SK-N-SH (cell line): Measurements from ENCODE around the gene SH3BP5L. TPM values are rescaled to one million over a fixed set of nuclear protein-coding genes. Genes with fewer than 3 reads are reported as not detected.

Source experiments
- CTCF ChIA-PET: fragments of 300-600, 350-600 bp; formaldehyde crosslinking; extraction: SDS; loops from one replicate; lab custom pipeline; 2021; lab: Yijun Ruan, JAX
- POLR2A ChIA-PET: fragments of 350-600 bp; sonication (Branson Sonifier 250); formaldehyde crosslinking; extraction: SDS; loops from one replicate; lab custom pipeline; 2020; ENCODE audit warnings: antibody characterized with exemption, inconsistent platforms; lab: Yijun Ruan, JAX
- DNase-seq: peaks from one replicate; pipeline ENCODE4 v3.0.0; 2012
- H2AFZ ChIP-seq: fragments of 200-600 bp; sonication (generic); 2 replicates; pipeline ENCODE4 v1.8.1; 2016; ENCODE audit warnings: antibody characterized with exemption, mild to moderate bottlenecking, low read depth
- H3F3A ChIP-seq: fragments of 200-600 bp; sonication (generic); replicated peaks from 2 replicates; pipeline ENCODE3; 2016; ENCODE audit warnings: antibody characterized with exemption, mild to moderate bottlenecking; ENCODE audit not compliant: insufficient read depth
- H3K27ac ChIP-seq, 2 experiments: fragments of 200-500 bp in 1 of 2; fragments of 200-600 bp in 1 of 2; sonication (Bioruptor generic) in 1 of 2; sonication (generic), shearing (Covaris generic) in 1 of 2; 2 replicates each; pipeline versions ENCODE4 v1.5.1 to v1.6.1; 2014 to 2016; ENCODE audit warnings: low read depth in 2 of 2, inconsistent platforms in 1 of 2, low read length in 1 of 2, mild to moderate bottlenecking in 1 of 2, mixed read lengths in 1 of 2
- H3K27me3 ChIP-seq: fragments of 200-600 bp; sonication (generic), shearing (Covaris generic); 2 replicates; pipeline ENCODE4 v1.6.1; 2016; ENCODE audit warnings: mixed run types; ENCODE audit not compliant: insufficient read depth
- H3K36me3 ChIP-seq, 2 experiments: fragments of 200-500 bp in 1 of 2; fragments of 200-600 bp in 1 of 2; sonication (Bioruptor generic) in 1 of 2; sonication (generic) in 1 of 2; replicated peaks in 1 of 2; 2 replicates each; pipeline versions ENCODE3 to v1.5.1; 2014 to 2016; ENCODE audit warnings: low read length in 1 of 2, mild to moderate bottlenecking in 1 of 2; ENCODE audit not compliant: insufficient read depth in 2 of 2, control insufficient read depth in 1 of 2
- H3K4me1 ChIP-seq, 2 experiments: fragments of 200-500 bp in 1 of 2; fragments of 200-600 bp in 1 of 2; sonication (Bioruptor generic) in 1 of 2; sonication (generic), shearing (Covaris generic) in 1 of 2; 2 replicates each; pipeline versions ENCODE4 v1.5.1 to v1.6.1; 2014 to 2016; ENCODE audit warnings: low read depth in 1 of 2, low read length in 1 of 2, mixed run types in 1 of 2; ENCODE audit not compliant: insufficient read depth in 2 of 2, control insufficient read depth in 1 of 2
- H3K4me2 ChIP-seq: fragments of 200-600 bp; sonication (generic), shearing (Covaris generic); 2 replicates; pipeline ENCODE4 v1.6.1; 2017; ENCODE audit warnings: mixed run types
- H3K4me3 ChIP-seq, 2 experiments: fragments of 200-500 bp in 1 of 2; fragments of 200-600 bp in 1 of 2; sonication (Bioruptor generic) in 1 of 2; sonication (generic), shearing (Covaris generic) in 1 of 2; 2 replicates each; pipeline versions ENCODE4 v1.5.1 to v1.8.1; 2014 to 2016; ENCODE audit warnings: low read depth in 2 of 2, inconsistent platforms in 1 of 2, low read length in 1 of 2, mild to moderate bottlenecking in 1 of 2, mixed read lengths in 1 of 2, moderate library complexity in 1 of 2
- H3K79me2 ChIP-seq: fragments of 200-600 bp; sonication (generic); 2 replicates; pipeline ENCODE4 v1.8.1; 2017; ENCODE audit warnings: mild to moderate bottlenecking; ENCODE audit not compliant: insufficient read depth
- H3K9ac ChIP-seq: fragments of 200-600 bp; sonication (generic); 2 replicates; pipeline ENCODE4 v1.6.1; 2017; ENCODE audit warnings: mixed run types
- H3K9me2 ChIP-seq: fragments of 200-600 bp; sonication (generic); 2 replicates; pipeline ENCODE4 v1.6.1; 2017; ENCODE audit warnings: mixed run types
- H3K9me3 ChIP-seq: fragments of 200-600 bp; sonication (generic); 2 replicates; pipeline ENCODE4 v1.6.1; 2017; ENCODE audit warnings: mixed run types, mild to moderate bottlenecking, moderate library complexity
- H4K20me1 ChIP-seq: fragments of 200-600 bp; sonication (generic); 2 replicates; pipeline ENCODE4 v1.6.1; 2017; ENCODE audit warnings: mild to moderate bottlenecking, mixed run types; ENCODE audit not compliant: insufficient read depth
- EP300 ChIP-seq, 2 experiments: IDR thresholded peaks; 2 replicates each; pipeline versions ENCODE4 v1.4.0 to v1.6.1; 2012; ENCODE audit warnings: borderline replicate concordance in 1 of 2, low read depth in 1 of 2, low read length in 1 of 2
- FOSL2 ChIP-seq: IDR thresholded peaks from 2 replicates; pipeline ENCODE4 v1.4.0; 2012; ENCODE audit warnings: low read depth, mild to moderate bottlenecking, moderate library complexity, borderline replicate concordance
- JUND ChIP-seq: IDR thresholded peaks from 2 replicates; pipeline ENCODE4 v1.4.0; 2012
- MEF2A ChIP-seq: IDR thresholded peaks from 2 replicates; pipeline ENCODE4 v1.4.0; 2012; ENCODE audit warnings: low read depth, borderline replicate concordance
- MXI1 ChIP-seq: IDR thresholded peaks from 2 replicates; pipeline ENCODE4 v1.6.1; 2012; ENCODE audit warnings: mild to moderate bottlenecking, low read depth, low read length, improper control_type of control experiment
- PBX3 ChIP-seq: IDR thresholded peaks from 2 replicates; pipeline ENCODE4; 2012
- POLR2AphosphoS5 ChIP-seq: IDR thresholded peaks from 2 replicates; pipeline ENCODE4 v1.6.1; 2012; ENCODE audit warnings: low read depth, low read length
- RAD21 ChIP-seq: IDR thresholded peaks from 2 replicates; pipeline ENCODE4 v1.6.1; 2012; ENCODE audit warnings: mild to moderate bottlenecking, low read length
- RCOR1 ChIP-seq: fragments of 150-350 bp; IDR thresholded peaks from 2 replicates; pipeline ENCODE4 v1.6.1; 2017; ENCODE audit warnings: antibody characterized with exemption, low read length
- SIN3A ChIP-seq: IDR thresholded peaks from 2 replicates; pipeline ENCODE4 v1.6.1; 2012; ENCODE audit warnings: low read depth, mild to moderate bottlenecking, low read length, moderate library complexity, borderline replicate concordance
- SMC3 ChIP-seq: IDR thresholded peaks from 2 replicates; pipeline ENCODE4 v1.6.1; 2012; ENCODE audit warnings: low read depth, low read length, improper control_type of control experiment
- TAF1 ChIP-seq: IDR thresholded peaks from 2 replicates; pipeline ENCODE4 v1.6.1; 2012; ENCODE audit warnings: low read depth, mild to moderate bottlenecking, low read length, moderate library complexity, borderline replicate concordance
- TCF12 ChIP-seq: IDR thresholded peaks from 2 replicates; pipeline ENCODE4 v1.4.0; 2012
- TEAD4 ChIP-seq: IDR thresholded peaks from 2 replicates; pipeline ENCODE4 v1.4.0; 2012; ENCODE audit warnings: mild to moderate bottlenecking, borderline replicate concordance; ENCODE audit not compliant: insufficient read depth
- USF2 ChIP-seq: fragments of 150-350 bp; IDR thresholded peaks from 2 replicates; pipeline ENCODE4 v1.6.1; 2017; ENCODE audit warnings: antibody characterized with exemption, low read length, low read depth, borderline replicate concordance
- YY1 ChIP-seq: IDR thresholded peaks from 2 replicates; pipeline ENCODE4 v1.4.0; 2012; ENCODE audit warnings: low read depth, mild to moderate bottlenecking
- ZBTB33 ChIP-seq: IDR thresholded peaks from 2 replicates; pipeline ENCODE4 v1.4.0; 2012; ENCODE audit warnings: low read depth, borderline replicate concordance
- WGBS: methylation state at CpG from one replicate; pipeline ENCODE4 v1.1.6; 2017; ENCODE audit warnings: low lambda C conversion rate; 5-methylcytosine and 5-hydroxymethylcytosine counted together
- polyA plus RNA-seq, 3 experiments: library from polyadenylated mRNA; depleted of rRNA; stranded (reverse); fragments of >200 nt; gene quantifications; 2 replicates each; pipeline ENCODE4 v1.2.3, GENCODE V29; 2012
- TF ChIP-seq, protein P1 (sequence below): fragments of 200-600 bp; sonication (generic); IDR thresholded peaks from 2 replicates; pipeline ENCODE4 v1.6.1; 2017; ENCODE audit warnings: antibody characterized with exemption, mild to moderate bottlenecking, moderate library complexity
- TF ChIP-seq, protein P2 (sequence below): IDR thresholded peaks from 2 replicates; pipeline ENCODE4 v1.6.1; 2012; ENCODE audit warnings: mild to moderate bottlenecking, low read depth, low read length, moderate library complexity
- TF ChIP-seq, protein P3 (sequence below): IDR thresholded peaks from 2 replicates; pipeline ENCODE4 v1.4.0; 2012; ENCODE audit warnings: low read depth, borderline replicate concordance

Gene SH3BP5L
- polyA plus RNA-seq, 1 of the 3 experiments (the other 2 are of a cell fraction) = 32.1 TPM

- TF ChIP-seq MXI1 (no peak), RCOR1 (no peak), RAD21 (no peak), TEAD4 (no peak), YY1 (no peak), POLR2AphosphoS5 (no peak), USF2 (no peak), FOSL2 (no peak)
- TF ChIP-seq, protein P1, sequence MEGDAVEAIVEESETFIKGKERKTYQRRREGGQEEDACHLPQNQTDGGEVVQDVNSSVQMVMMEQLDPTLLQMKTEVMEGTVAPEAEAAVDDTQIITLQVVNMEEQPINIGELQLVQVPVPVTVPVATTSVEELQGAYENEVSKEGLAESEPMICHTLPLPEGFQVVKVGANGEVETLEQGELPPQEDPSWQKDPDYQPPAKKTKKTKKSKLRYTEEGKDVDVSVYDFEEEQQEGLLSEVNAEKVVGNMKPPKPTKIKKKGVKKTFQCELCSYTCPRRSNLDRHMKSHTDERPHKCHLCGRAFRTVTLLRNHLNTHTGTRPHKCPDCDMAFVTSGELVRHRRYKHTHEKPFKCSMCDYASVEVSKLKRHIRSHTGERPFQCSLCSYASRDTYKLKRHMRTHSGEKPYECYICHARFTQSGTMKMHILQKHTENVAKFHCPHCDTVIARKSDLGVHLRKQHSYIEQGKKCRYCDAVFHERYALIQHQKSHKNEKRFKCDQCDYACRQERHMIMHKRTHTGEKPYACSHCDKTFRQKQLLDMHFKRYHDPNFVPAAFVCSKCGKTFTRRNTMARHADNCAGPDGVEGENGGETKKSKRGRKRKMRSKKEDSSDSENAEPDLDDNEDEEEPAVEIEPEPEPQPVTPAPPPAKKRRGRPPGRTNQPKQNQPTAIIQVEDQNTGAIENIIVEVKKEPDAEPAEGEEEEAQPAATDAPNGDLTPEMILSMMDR = no peak
Observed at GRCh38 chr1:248852481-248853405, 27.0 kb upstream of the SH3BP5L start (continued).

DNA sequence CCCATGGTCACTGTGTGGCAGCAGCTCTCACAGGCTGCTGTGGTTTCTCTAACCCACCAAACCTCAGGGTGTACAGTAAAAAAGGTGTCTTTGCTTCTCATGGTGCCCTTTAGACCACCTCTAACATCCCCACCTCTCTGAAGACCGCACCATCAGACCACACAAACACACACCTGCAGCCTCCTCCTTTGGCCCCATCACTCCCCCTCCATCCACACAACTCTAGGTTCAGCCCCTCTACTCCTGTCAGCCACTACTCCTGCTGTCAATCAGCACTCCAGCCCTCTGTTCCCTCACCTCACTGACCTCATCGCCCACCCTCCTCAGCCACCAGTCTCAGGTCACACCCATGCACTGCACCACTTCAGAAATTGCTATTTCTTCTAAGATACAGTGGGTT is 25.7 kb upstream of the SH3BP5L start:
- no peak overlapping the region for H2AFZ ChIP-seq
- H3K79me2 ChIP-seq = no peaks in the 10 kb centered on the region
- no peaks in the 10 kb centered on the region for H3F3A ChIP-seq
- CTCF ChIA-PET = interaction anchor here (1.0 to 2.5 kb wide), 2 partner anchors 10 to 12 kb away, joined by 4 to 9 read pairs; no protein-coding TSS in a partner anchor
- H3K4me3 ChIP-seq = no peak overlapping the region
- POLR2A ChIA-PET = interaction anchor here (0.9 to 2.1 kb wide), 2 partner anchors 12 to 13 kb away, joined by 3 to 7 read pairs; partner anchors contain the start of gene ZNF672
- no peak overlapping the region for H3K9ac ChIP-seq
- WGBS = 93% methylated on average over 2 of the region's 2 CpGs
- no peak for DNase-seq
- H3K4me1 ChIP-seq = no peaks in the 10 kb centered on the region; a peak in 1 of 4 replicates
- H3K27ac ChIP-seq = no peak overlapping the region
- H3K27me3 ChIP-seq = no peaks in the 10 kb centered on the region
- peaks cover 12 to 67% of the 10 kb centered on the region in 2 experiments for H3K36me3 ChIP-seq
- H3K9me2 ChIP-seq = no peaks in the 10 kb centered on the region
- H3K9me3 ChIP-seq = no peaks in the 10 kb centered on the region
- no peak overlapping the region for H3K4me2 ChIP-seq
- H4K20me1 ChIP-seq = no peaks in the 10 kb centered on the region
- no peak for TF ChIP-seq PBX3
- TF ChIP-seq, protein P2, sequence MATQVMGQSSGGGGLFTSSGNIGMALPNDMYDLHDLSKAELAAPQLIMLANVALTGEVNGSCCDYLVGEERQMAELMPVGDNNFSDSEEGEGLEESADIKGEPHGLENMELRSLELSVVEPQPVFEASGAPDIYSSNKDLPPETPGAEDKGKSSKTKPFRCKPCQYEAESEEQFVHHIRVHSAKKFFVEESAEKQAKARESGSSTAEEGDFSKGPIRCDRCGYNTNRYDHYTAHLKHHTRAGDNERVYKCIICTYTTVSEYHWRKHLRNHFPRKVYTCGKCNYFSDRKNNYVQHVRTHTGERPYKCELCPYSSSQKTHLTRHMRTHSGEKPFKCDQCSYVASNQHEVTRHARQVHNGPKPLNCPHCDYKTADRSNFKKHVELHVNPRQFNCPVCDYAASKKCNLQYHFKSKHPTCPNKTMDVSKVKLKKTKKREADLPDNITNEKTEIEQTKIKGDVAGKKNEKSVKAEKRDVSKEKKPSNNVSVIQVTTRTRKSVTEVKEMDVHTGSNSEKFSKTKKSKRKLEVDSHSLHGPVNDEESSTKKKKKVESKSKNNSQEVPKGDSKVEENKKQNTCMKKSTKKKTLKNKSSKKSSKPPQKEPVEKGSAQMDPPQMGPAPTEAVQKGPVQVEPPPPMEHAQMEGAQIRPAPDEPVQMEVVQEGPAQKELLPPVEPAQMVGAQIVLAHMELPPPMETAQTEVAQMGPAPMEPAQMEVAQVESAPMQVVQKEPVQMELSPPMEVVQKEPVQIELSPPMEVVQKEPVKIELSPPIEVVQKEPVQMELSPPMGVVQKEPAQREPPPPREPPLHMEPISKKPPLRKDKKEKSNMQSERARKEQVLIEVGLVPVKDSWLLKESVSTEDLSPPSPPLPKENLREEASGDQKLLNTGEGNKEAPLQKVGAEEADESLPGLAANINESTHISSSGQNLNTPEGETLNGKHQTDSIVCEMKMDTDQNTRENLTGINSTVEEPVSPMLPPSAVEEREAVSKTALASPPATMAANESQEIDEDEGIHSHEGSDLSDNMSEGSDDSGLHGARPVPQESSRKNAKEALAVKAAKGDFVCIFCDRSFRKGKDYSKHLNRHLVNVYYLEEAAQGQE = no peak
- no peak for TF ChIP-seq ZBTB33
- TF ChIP-seq MXI1 = no peak
- TF ChIP-seq POLR2AphosphoS5 = no peak
- TF ChIP-seq SMC3 = no peak
- no peak for TF ChIP-seq JUND
- TF ChIP-seq RAD21 = no peak
- no peak for TF ChIP-seq TCF12
- TF ChIP-seq SIN3A = no peak
- no peak for TF ChIP-seq TAF1
- no peak for TF ChIP-seq EP300 (IDR thresholded peaks at IDR 0.05; ENCODE audit: borderline replicate concordance in 1 of 2, low read depth in 1 of 2, low read length in 1 of 2)
- no peak for TF ChIP-seq MEF2A
- TF ChIP-seq, protein P3, sequence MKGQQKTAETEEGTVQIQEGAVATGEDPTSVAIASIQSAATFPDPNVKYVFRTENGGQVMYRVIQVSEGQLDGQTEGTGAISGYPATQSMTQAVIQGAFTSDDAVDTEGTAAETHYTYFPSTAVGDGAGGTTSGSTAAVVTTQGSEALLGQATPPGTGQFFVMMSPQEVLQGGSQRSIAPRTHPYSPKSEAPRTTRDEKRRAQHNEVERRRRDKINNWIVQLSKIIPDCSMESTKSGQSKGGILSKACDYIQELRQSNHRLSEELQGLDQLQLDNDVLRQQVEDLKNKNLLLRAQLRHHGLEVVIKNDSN = no peak
